GM13976 (cell line): ENCODE data around the gene PRRT1.

Source experiments
- DNase-seq: peaks from one replicate; pipeline ENCODE4 v3.0.0; 2012; ENCODE audit warnings: low spot score
- in situ Hi-C: fragments of 300-500 bp; cut with MboI; formaldehyde crosslinking; loops from one replicate; pipeline ENCODE4 v1.12.0; 2022; ENCODE audit warnings: low sequenced_read_pairs, mixed read lengths, inconsistent platforms; ENCODE audit not compliant: unreplicated experiment
- TF ChIP-seq, protein P1 (sequence below): IDR thresholded peaks from 2 replicates; pipeline ENCODE4 v1.5.1; 2012; ENCODE audit warnings: borderline replicate concordance, mild to moderate bottlenecking; ENCODE audit not compliant: insufficient read depth; ENCODE audit errors: extremely low read depth, missing control alignments, control extremely low read depth

The PRRT1 gene

DNA sequence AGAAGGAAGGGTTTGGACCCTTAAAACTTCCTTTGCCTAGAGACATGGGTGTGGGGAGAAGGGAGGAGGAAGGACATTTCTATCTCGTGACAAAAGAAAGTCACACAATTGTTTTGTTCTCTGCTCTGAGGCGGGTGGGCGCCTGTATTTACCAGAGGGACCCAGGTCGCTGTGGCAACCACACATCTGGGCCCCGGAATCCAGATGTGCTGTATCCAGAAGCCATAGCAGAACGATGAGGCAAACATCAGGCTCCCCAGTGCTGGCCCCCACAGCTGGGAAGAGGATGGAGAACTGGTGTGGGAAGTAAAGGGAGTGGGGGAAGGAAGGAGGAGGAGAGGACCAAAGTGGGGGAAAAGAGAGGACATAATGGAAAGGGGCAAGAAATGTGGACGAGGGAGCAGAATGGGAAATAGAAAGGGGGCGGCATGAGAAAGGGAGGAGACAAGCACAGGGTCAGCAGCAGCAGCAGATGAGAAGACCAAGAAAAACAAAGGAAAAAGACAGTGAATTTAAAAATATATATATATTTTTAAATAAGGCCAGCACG lies 39.2 kb downstream of the PRRT1 start:
- in situ Hi-C loops = no loop called here
- DNase-seq = no peak
- TF ChIP-seq, protein P1, sequence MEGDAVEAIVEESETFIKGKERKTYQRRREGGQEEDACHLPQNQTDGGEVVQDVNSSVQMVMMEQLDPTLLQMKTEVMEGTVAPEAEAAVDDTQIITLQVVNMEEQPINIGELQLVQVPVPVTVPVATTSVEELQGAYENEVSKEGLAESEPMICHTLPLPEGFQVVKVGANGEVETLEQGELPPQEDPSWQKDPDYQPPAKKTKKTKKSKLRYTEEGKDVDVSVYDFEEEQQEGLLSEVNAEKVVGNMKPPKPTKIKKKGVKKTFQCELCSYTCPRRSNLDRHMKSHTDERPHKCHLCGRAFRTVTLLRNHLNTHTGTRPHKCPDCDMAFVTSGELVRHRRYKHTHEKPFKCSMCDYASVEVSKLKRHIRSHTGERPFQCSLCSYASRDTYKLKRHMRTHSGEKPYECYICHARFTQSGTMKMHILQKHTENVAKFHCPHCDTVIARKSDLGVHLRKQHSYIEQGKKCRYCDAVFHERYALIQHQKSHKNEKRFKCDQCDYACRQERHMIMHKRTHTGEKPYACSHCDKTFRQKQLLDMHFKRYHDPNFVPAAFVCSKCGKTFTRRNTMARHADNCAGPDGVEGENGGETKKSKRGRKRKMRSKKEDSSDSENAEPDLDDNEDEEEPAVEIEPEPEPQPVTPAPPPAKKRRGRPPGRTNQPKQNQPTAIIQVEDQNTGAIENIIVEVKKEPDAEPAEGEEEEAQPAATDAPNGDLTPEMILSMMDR = no peak

DNA sequence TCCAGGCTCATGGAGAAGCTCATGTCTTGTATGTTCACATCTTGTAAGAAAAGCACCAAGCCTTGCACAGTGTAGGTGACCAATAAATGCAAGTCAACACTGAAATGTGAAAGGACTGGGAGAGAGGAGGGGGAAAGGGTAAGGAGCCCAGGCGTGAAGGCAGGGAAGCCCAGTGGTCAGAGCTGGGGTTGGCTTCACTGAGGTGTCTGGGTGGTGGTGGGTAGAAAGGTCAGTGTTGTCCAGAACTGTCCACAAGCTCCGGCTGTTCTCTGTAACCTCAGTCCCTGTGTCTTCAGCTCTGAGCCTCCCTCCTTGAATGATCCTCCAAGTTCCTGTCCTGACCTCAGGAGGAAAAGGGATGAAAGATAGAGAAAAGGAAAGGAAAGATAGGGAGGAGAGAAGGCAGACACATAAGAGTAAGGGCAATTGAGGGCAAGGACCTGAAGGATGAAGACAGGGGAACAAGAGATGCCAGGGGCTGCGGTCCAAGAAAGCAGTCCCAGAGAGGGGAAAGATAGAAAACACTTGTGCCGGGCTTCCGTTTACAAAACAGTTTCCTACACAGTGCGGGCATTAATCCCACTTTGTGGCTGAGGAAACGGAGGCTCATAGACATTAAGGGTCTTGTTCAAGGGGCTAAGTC lies 40.2 kb downstream of the PRRT1 start:
- TF ChIP-seq, protein P1 = no peak
- no peak for DNase-seq
- in situ Hi-C loops = no loop called here

DNA sequence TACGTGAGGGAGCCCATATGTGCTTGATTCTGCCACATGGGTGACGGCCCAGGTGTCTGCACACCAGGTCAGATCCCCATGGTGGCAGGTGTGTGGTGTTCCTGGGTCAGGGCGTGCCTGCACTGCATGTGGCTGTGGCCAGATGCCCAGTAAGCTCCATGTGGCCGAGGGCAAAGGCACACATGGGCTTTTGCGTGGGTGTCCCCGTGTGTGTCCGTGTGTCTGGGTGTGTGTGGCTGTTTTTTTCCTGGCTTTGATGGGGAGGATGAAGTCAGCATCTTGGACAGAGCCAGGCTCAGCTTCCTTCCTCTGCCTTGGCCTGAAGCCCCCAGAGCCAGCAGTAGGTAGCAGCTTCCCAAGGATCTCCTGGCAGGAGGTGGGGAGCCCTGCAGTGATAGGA lies 41.1 kb downstream of the PRRT1 start:
- DNase-seq = no peak
- TF ChIP-seq, protein P1 = no peak
- in situ Hi-C loops = no loop called here

DNA sequence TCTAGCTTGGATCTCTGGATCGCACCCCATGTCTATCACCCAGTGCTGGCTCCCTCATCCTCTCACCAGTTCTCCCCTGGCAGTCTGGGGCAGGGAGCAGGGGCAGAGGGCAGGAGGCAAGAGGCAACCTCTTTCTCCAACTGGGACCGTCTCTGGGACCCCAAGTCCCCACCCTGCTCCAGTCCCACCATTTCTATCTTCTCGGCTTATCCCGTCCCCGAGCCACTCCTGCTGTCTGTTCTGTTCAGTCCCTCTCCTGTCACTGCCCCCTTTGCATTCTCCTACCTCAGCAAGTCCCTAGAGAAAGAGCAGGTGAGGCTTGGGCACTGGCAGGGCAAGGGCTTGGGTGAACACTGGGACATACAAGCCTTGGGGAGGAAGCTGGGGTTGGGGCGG lies 42.0 kb downstream of the PRRT1 start:
- TF ChIP-seq, protein P1 = no peak
- no peak for DNase-seq
- in situ Hi-C loops = no loop called here

DNA sequence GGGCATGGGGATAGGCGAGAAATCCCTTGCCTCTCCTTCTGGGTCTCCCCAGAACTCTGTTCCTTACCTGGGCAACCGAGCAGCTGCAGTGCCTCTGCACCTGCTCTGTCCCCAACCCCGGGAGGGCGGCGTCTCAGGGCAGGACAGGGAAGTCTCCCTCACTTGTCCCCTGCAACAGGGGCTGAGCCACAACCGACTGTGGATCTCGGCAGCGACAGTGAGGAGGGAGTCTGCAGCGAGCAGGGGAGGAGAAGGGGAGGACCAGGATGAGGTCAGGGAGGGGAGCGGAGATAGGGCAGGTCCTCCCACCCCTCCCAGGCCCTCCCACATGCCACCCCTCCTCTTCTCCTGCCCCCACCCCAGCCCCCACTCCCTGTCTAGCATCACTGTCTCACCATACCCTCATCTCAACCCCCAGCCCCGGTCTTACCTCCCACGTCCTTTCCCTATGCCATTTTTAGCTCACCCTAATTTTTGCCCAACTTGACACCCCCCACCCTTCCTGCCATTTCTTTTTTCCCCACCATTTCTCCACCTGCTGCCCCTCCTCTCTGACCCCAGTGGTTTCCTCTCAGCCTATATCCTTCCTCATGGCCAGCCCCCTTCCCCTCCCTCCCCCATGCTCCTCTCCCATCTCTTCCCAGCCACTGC lies 42.5 kb downstream of the PRRT1 start, which contains the start of gene TNXB:
TNXB (minus strand) TSS at position 225 of the 651 bp plus-strand sequence. CDS start 11,140 bp downstream, outside the sequence.
- no peak for DNase-seq
- in situ Hi-C loops = no loop called here
- TF ChIP-seq, protein P1 = no peak

DNA sequence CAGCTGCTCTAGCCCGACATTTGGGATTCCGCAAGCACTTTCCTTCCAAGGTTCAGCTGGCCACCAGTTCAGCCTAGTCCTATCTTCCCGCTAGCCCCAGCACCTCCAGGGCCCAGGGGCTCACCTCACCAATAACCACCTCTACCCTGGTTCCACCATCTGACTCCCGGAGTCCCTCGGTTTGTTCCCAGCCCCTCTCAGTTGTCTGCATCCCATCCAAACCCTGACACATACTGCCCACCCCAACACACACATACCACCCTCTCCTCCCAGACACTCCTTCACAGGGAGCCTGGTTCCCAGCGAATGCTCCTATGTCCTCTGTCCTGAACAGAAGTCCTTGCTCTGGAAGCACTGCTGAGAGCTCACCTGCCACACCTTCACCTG lies 43.0 kb downstream of the PRRT1 start:
- TF ChIP-seq, protein P1 = no peak
- in situ Hi-C loops = no loop called here
- DNase-seq = no peak
